ENCODE results near the gene ADORA1.

DNA sequence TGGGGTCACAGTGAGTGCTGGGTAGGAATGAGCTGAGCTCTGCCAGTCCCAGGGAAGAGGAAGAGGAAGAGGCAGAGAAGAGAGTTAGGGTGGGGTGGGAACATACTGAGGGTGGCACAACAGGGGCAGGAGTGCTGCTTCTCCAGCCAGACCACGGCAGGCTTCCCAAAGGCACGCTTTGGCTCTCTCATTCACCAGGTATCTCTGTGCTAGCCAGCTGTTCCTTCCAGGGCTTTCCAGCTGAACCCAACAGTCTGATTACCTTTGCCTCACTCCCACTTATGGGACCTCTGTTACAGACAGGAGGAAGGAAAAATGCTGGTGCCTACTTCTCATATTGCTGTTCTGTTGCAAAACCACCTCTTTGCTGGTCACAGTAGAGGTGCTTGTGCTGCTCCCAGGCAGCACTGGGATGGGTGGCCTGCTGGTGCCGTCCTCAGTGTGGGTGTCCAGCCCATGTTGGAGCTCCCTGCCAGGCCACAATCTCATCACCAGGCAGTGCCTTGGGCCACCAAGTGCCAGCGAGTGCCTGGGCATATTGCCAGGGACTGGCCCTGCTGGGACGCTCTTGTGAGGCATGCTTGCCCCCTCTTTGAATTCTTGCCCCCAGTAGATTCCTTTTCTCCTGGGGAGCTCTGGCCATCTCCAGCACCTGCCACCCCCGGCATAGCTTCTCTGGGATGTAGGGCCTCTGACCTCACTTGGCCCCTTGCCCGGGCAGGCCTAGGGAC is 2.1 kb downstream of the ADORA1 start:
- TF ChIP-seq, protein P1, sequence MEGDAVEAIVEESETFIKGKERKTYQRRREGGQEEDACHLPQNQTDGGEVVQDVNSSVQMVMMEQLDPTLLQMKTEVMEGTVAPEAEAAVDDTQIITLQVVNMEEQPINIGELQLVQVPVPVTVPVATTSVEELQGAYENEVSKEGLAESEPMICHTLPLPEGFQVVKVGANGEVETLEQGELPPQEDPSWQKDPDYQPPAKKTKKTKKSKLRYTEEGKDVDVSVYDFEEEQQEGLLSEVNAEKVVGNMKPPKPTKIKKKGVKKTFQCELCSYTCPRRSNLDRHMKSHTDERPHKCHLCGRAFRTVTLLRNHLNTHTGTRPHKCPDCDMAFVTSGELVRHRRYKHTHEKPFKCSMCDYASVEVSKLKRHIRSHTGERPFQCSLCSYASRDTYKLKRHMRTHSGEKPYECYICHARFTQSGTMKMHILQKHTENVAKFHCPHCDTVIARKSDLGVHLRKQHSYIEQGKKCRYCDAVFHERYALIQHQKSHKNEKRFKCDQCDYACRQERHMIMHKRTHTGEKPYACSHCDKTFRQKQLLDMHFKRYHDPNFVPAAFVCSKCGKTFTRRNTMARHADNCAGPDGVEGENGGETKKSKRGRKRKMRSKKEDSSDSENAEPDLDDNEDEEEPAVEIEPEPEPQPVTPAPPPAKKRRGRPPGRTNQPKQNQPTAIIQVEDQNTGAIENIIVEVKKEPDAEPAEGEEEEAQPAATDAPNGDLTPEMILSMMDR (IDR thresholded peaks at IDR 0.05; ENCODE audit: low read length) = no peak
- TF ChIP-seq EZH2 (IDR thresholded peaks at IDR 0.05; ENCODE audit: borderline replicate concordance, low read length) = no peak

Measured in OCI-LY1 (cell line).